OCI-LY7 (cell line): Measurements from ENCODE around the gene GCM1. TPM values are rescaled to one million over a fixed set of nuclear protein-coding genes. Genes with fewer than 3 reads are reported as not detected.

ENCODE experiments used
- BruUV-seq: library from RNA; stranded (reverse); fragments of 400-500 nt; replicated peaks from 2 replicates; lab custom pipeline; 2021; lab: Mats Ljungman, UMichigan
- CTCF ChIA-PET: fragments of 300-600 bp; sonication (Branson Sonifier 250); formaldehyde crosslinking; loops from one replicate; lab custom pipeline; 2022; ENCODE audit warnings: antibody characterized with exemption; ENCODE audit not compliant: unreplicated experiment; lab: Charles Lee
- POLR2A ChIA-PET: fragments of 300-600 bp; sonication (Branson Sonifier 250); formaldehyde crosslinking; loops from one replicate; lab custom pipeline; 2022; ENCODE audit warnings: antibody characterized with exemption; lab: Charles Lee
- DNase-seq: peaks from one replicate; pipeline ENCODE4 v3.0.0-alpha.2; 2015; ENCODE audit warnings: low spot score
- H2AFZ ChIP-seq: fragments of 200-600 bp; sonication (generic), shearing (Covaris generic); 2 replicates; pipeline ENCODE4 v1.6.1; 2014; ENCODE audit warnings: mild to moderate bottlenecking, antibody characterized with exemption, low read length, moderate library complexity
- H3K27ac ChIP-seq: fragments of 200-600 bp; sonication (generic); 2 replicates; pipeline ENCODE4 v1.5.1; 2014; ENCODE audit warnings: mixed run types, low read depth, mild to moderate bottlenecking, moderate library complexity, low read length, inconsistent platforms; ENCODE audit not compliant: poor library complexity, severe bottlenecking
- H3K36me3 ChIP-seq: fragments of 200-600 bp; sonication (generic); 2 replicates; pipeline ENCODE4 v1.6.1; 2014; ENCODE audit warnings: mild to moderate bottlenecking, antibody characterized with exemption, low read length, moderate library complexity, mixed read lengths; ENCODE audit not compliant: insufficient read depth
- H3K4me1 ChIP-seq: fragments of 200-600 bp; sonication (generic); 2 replicates; pipeline ENCODE4 v1.5.1; 2014; ENCODE audit warnings: mild to moderate bottlenecking, low read length; ENCODE audit not compliant: insufficient read depth, poor library complexity, severe bottlenecking
- H3K4me2 ChIP-seq: fragments of 200-600 bp; sonication (generic); 2 replicates; pipeline ENCODE4 v1.6.1; 2014; ENCODE audit warnings: mild to moderate bottlenecking, low read length
- H3K4me3 ChIP-seq: fragments of 200-600 bp; sonication (generic); 2 replicates; pipeline ENCODE4 v1.5.1; 2014; ENCODE audit warnings: mild to moderate bottlenecking, low read depth, low read length; ENCODE audit not compliant: poor library complexity, severe bottlenecking
- H3K79me2 ChIP-seq: fragments of 200-600 bp; sonication (generic); 2 replicates; pipeline ENCODE4 v1.6.1; 2016; ENCODE audit warnings: low read depth, mild to moderate bottlenecking, low read length, moderate library complexity, mixed read lengths; ENCODE audit not compliant: insufficient read depth
- H3K9me2 ChIP-seq: fragments of 200-600 bp; sonication (generic); 2 replicates; pipeline ENCODE4 v1.6.1; 2016; ENCODE audit warnings: mild to moderate bottlenecking, low read length, mixed read lengths; ENCODE audit not compliant: insufficient read depth
- H3K9me3 ChIP-seq: fragments of 200-600 bp; sonication (generic); 2 replicates; pipeline ENCODE4 v1.6.1; 2014; ENCODE audit warnings: mild to moderate bottlenecking, mixed run types, low read length, mixed read lengths
- H4K20me1 ChIP-seq: fragments of 200-600 bp; sonication (generic); 2 replicates; pipeline ENCODE4 v1.6.1; 2014; ENCODE audit warnings: mild to moderate bottlenecking, antibody characterized with exemption, low read length, moderate library complexity, mixed read lengths; ENCODE audit not compliant: insufficient read depth
- CTCF ChIP-seq: fragments of 200-600 bp; sonication (generic); conservative IDR thresholded peaks from 2 replicates; pipeline ENCODE4 v1.5.1; 2014; ENCODE audit warnings: mild to moderate bottlenecking, antibody characterized with exemption, low read length, moderate library complexity, mixed read lengths
- EZH2phosphoT487 ChIP-seq: fragments of 200-600 bp; sonication (generic); IDR thresholded peaks from 2 replicates; pipeline ENCODE4 v1.6.1; 2018; ENCODE audit warnings: low read depth, borderline replicate concordance, mild to moderate bottlenecking, mixed run types, antibody characterized with exemption, low read length, moderate library complexity, mixed read lengths
- intact Hi-C: fragments of 100-400 bp; cut with micrococcal nuclease; formaldehyde crosslinking; loops from one replicate; pipeline ENCODE4 v1.10.0; 2022; ENCODE audit not compliant: unreplicated experiment
- total RNA-seq, 2 experiments: library from RNA; depleted of rRNA in 1 of 2; stranded (reverse); fragments of >200 nt in 1 of 2; shearing (Covaris generic) in 1 of 2; gene quantifications; 2 replicates each; pipeline ENCODE4 v1.2.3, GENCODE V29; 2014 to 2022

Gene GCM1
- total RNA-seq, 2 experiments from 2014 or later, result not detected

GRCh38 chr6:53130569-53131290 lies 17.9 kb downstream of the GCM1 start:
- intact Hi-C loops, result no loop called here
- Histone ChIP-seq H4K20me1 (no peaks in the 10 kb centered on the region), H3K79me2 (no peaks in the 10 kb centered on the region), H3K4me3 (no peak overlapping the region), H3K4me2 (no peak overlapping the region), H3K27ac (no peak overlapping the region), H3K9me2 (no peaks in the 10 kb centered on the region), H3K36me3 (no peaks in the 10 kb centered on the region), H2AFZ (no peak overlapping the region), H3K9me3 (no peaks in the 10 kb centered on the region), H3K4me1 (no peaks in the 10 kb centered on the region)
- DNase-seq, result no peak
- TF ChIP-seq CTCF, result no peak
- TF ChIP-seq EZH2phosphoT487, result no peak
- CTCF ChIA-PET, result no interaction called here
- BruUV-seq, result no TSS peak
- POLR2A ChIA-PET, result interaction anchor here (0.6 to 1.5 kb wide), 2 partner anchors 62 to 299 kb away, joined by 3 read pairs; no protein-coding TSS in a partner anchor

- Histone ChIP-seq H3K9me2 (no peaks in the 10 kb centered on the region), H3K4me1 (no peaks in the 10 kb centered on the region), H3K9me3 (no peaks in the 10 kb centered on the region), H3K79me2 (no peaks in the 10 kb centered on the region), H3K27ac (no peak overlapping the region), H4K20me1 (no peaks in the 10 kb centered on the region), H3K36me3 (no peaks in the 10 kb centered on the region), H3K4me3 (no peak overlapping the region), H3K4me2 (no peak overlapping the region), H2AFZ (no peak overlapping the region)
- ChIA-PET CTCF (no interaction called here), POLR2A (no interaction called here)
- intact Hi-C loops, result no loop called here
- DNase-seq, result no peak
- TF ChIP-seq CTCF (no peak), EZH2phosphoT487 (no peak)
- no TSS peak for BruUV-seq
Observed at GRCh38 chr6:53128842-53129241, 19.8 kb downstream of the GCM1 start.

- no TSS peak for BruUV-seq
- Histone ChIP-seq H4K20me1 (no peaks in the 10 kb centered on the region), H3K27ac (no peak overlapping the region), H3K4me3 (no peak overlapping the region), H3K4me1 (no peaks in the 10 kb centered on the region), H2AFZ (no peak overlapping the region), H3K79me2 (no peaks in the 10 kb centered on the region), H3K9me2 (no peaks in the 10 kb centered on the region), H3K4me2 (no peak overlapping the region), H3K9me3 (no peaks in the 10 kb centered on the region), H3K36me3 (no peaks in the 10 kb centered on the region)
- no peak for DNase-seq
- POLR2A ChIA-PET, result interaction anchor here (0.7 to 1.1 kb wide), 4 partner anchors 11 to 257 kb away, joined by 3 read pairs; no protein-coding TSS in a partner anchor
- TF ChIP-seq CTCF (no peak), EZH2phosphoT487 (no peak)
- intact Hi-C loops, result no loop called here
- CTCF ChIA-PET, result interaction anchor here (1.0 kb wide), 1 partner anchor 11 kb away, joined by 3 read pairs; no protein-coding TSS in a partner anchor
Observed at GRCh38 chr6:53125276-53125675, 23.4 kb downstream of the GCM1 start.
